Activated T-cell treated with anti-CD3 and anti-CD28 coated beads, Interleukin-2, amount 50 U/mL, for 24 hours (primary cell): ENCODE measurements around the gene TACR2.

Source experiments
- DNase-seq: peaks from one replicate; pipeline ENCODE4 v3.0.0-alpha.2; 2020
- H3K27ac Mint-ChIP-seq: 2 replicates; pipeline ENCODE4 v1.8.0; 2020; ENCODE audit warnings: mild to moderate bottlenecking, mixed read lengths
- H3K27me3 Mint-ChIP-seq: 2 replicates; pipeline ENCODE4 v1.8.0; 2020; ENCODE audit warnings: mixed read lengths
- H3K36me3 Mint-ChIP-seq: 2 replicates; pipeline ENCODE4 v1.8.0; 2020; ENCODE audit warnings: low read depth, mixed read lengths
- H3K4me1 Mint-ChIP-seq: 2 replicates; pipeline ENCODE4 v1.8.0; 2020; ENCODE audit warnings: low read depth, mixed read lengths
- H3K4me3 Mint-ChIP-seq: 2 replicates; pipeline ENCODE4 v1.8.0; 2020; ENCODE audit warnings: mild to moderate bottlenecking, moderate library complexity, mixed read lengths
- H3K9me3 Mint-ChIP-seq: 2 replicates; pipeline ENCODE4 v1.8.0; 2020; ENCODE audit warnings: mixed read lengths

The TACR2 gene

GRCh38 chr10:69438536-69439349, 22.0 kb upstream of the TACR2 start:
- Mint-ChIP-seq H3K27me3 (peaks cover 4% of the 10 kb centered on the region), H3K4me1 (no peaks in the 10 kb centered on the region), H3K4me3 (no peak overlapping the region), H3K27ac (no peak overlapping the region), H3K9me3 (no peaks in the 10 kb centered on the region), H3K36me3 (no peaks in the 10 kb centered on the region)
- DNase-seq, result no peak

DNA sequence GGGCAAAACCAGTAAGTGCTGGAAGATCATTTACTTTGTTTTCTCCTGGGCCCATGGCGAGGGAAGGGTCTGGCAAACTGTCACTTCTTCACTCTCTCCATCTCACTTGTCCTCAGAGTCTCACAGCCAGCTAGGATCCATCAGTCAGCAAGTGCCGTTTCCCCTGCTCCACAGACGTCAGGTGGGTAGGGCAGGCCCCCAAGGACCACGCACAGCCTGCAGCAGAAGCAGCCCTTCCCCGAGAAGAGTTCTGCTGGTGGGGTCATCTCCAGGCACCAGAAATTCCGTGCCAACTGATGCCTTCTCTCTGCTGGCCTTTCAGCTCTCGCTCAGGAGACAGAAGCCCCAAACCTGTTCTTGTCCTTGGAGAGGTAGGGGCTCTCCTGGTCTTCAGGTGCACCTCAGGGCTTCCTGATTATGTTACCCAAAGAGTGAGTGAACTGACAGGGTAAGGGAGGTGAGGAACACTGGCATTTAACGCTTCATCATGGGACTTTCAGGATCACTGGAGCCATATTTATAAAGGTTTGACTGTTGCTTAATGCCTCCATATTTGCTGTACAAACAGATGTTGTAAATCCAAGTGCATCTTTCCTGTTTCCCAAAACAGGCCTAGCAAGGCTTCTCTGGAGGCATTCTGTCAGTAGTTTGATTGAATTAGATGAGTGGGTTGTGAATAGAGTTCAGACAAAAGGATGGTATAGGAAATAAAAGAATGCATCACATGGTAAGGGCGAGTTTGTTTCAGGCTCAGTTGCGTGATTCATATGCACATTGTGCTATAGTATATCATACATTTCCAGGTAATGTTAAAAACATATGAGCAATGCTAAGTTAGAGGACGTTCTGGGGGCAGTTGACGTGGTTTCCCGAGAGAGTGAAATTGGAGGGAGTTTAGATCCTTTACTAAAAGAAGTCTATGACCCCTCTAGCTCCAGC, 20.9 kb upstream of the TACR2 start:
- H3K4me3 Mint-ChIP-seq, result no peak overlapping the region
- H3K9me3 Mint-ChIP-seq, result no peaks in the 10 kb centered on the region
- H3K36me3 Mint-ChIP-seq, result no peaks in the 10 kb centered on the region
- peaks cover 4% of the 10 kb centered on the region for H3K27me3 Mint-ChIP-seq
- H3K27ac Mint-ChIP-seq, result no peak overlapping the region
- DNase-seq, result no peak
- H3K4me1 Mint-ChIP-seq, result no peaks in the 10 kb centered on the region

GRCh38 chr10:69435966-69436520, 19.3 kb upstream of the TACR2 start:
- H3K36me3 Mint-ChIP-seq, result no peaks in the 10 kb centered on the region
- DNase-seq, result no peak
- H3K9me3 Mint-ChIP-seq, result no peaks in the 10 kb centered on the region
- peaks cover 4% of the 10 kb centered on the region for H3K27me3 Mint-ChIP-seq
- no peak overlapping the region for H3K4me3 Mint-ChIP-seq
- no peak overlapping the region for H3K27ac Mint-ChIP-seq
- H3K4me1 Mint-ChIP-seq, result no peaks in the 10 kb centered on the region

GRCh38 chr10:69434926-69435325, 18.2 kb upstream of the TACR2 start:
- H3K27me3 Mint-ChIP-seq, result peaks cover 4% of the 10 kb centered on the region
- H3K27ac Mint-ChIP-seq, result no peak overlapping the region
- no peak overlapping the region for H3K4me3 Mint-ChIP-seq
- no peaks in the 10 kb centered on the region for H3K4me1 Mint-ChIP-seq
- H3K9me3 Mint-ChIP-seq, result no peaks in the 10 kb centered on the region
- H3K36me3 Mint-ChIP-seq, result no peaks in the 10 kb centered on the region
- DNase-seq, result no peak

GRCh38 chr10:69434169-69434568, 17.5 kb upstream of the TACR2 start:
- Mint-ChIP-seq H3K36me3 (no peaks in the 10 kb centered on the region), H3K27me3 (peaks cover 4% of the 10 kb centered on the region), H3K4me1 (no peaks in the 10 kb centered on the region), H3K27ac (no peak overlapping the region), H3K4me3 (no peak overlapping the region), H3K9me3 (no peaks in the 10 kb centered on the region)
- DNase-seq, result no peak

- H3K4me3 Mint-ChIP-seq, result no peak overlapping the region
- DNase-seq, result no peak
- peaks cover 42% of the 10 kb centered on the region for H3K4me1 Mint-ChIP-seq
- no peaks in the 10 kb centered on the region for H3K9me3 Mint-ChIP-seq
- H3K27me3 Mint-ChIP-seq, result no peaks in the 10 kb centered on the region
- H3K27ac Mint-ChIP-seq, result no peak overlapping the region
- no peaks in the 10 kb centered on the region for H3K36me3 Mint-ChIP-seq
Measured at GRCh38 chr10:69428165-69428564, 11.4 kb upstream of the TACR2 start.

- Mint-ChIP-seq H3K27me3 (no peaks in the 10 kb centered on the region), H3K4me3 (no peak overlapping the region), H3K27ac (no peak overlapping the region), H3K4me1 (peaks cover 48% of the 10 kb centered on the region), H3K36me3 (no peaks in the 10 kb centered on the region), H3K9me3 (no peaks in the 10 kb centered on the region)
- DNase-seq, result no peak
Measured at GRCh38 chr10:69426376-69426727, 9.6 kb upstream of the TACR2 start.

GRCh38 chr10:69425511-69426298, 9.0 kb upstream of the TACR2 start:
- no peak overlapping the region for H3K27ac Mint-ChIP-seq
- H3K4me1 Mint-ChIP-seq, result peaks cover 48% of the 10 kb centered on the region
- H3K27me3 Mint-ChIP-seq, result no peaks in the 10 kb centered on the region
- no peak overlapping the region for H3K4me3 Mint-ChIP-seq
- DNase-seq, result no peak
- H3K36me3 Mint-ChIP-seq, result no peaks in the 10 kb centered on the region
- H3K9me3 Mint-ChIP-seq, result no peaks in the 10 kb centered on the region

GRCh38 chr10:69425041-69425440, 8.3 kb upstream of the TACR2 start:
- Mint-ChIP-seq H3K9me3 (no peaks in the 10 kb centered on the region), H3K27me3 (no peaks in the 10 kb centered on the region), H3K36me3 (no peaks in the 10 kb centered on the region), H3K27ac (no peak overlapping the region), H3K4me1 (peaks cover 48% of the 10 kb centered on the region), H3K4me3 (no peak overlapping the region)
- no peak for DNase-seq

- no peak for DNase-seq
- Mint-ChIP-seq H3K4me1 (peaks cover 43% of the 10 kb centered on the region), H3K36me3 (no peaks in the 10 kb centered on the region), H3K27ac (no peak overlapping the region), H3K27me3 (no peaks in the 10 kb centered on the region), H3K9me3 (no peaks in the 10 kb centered on the region), H3K4me3 (no peak overlapping the region)
Measured at GRCh38 chr10:69422676-69423075, 6.0 kb upstream of the TACR2 start.

DNA sequence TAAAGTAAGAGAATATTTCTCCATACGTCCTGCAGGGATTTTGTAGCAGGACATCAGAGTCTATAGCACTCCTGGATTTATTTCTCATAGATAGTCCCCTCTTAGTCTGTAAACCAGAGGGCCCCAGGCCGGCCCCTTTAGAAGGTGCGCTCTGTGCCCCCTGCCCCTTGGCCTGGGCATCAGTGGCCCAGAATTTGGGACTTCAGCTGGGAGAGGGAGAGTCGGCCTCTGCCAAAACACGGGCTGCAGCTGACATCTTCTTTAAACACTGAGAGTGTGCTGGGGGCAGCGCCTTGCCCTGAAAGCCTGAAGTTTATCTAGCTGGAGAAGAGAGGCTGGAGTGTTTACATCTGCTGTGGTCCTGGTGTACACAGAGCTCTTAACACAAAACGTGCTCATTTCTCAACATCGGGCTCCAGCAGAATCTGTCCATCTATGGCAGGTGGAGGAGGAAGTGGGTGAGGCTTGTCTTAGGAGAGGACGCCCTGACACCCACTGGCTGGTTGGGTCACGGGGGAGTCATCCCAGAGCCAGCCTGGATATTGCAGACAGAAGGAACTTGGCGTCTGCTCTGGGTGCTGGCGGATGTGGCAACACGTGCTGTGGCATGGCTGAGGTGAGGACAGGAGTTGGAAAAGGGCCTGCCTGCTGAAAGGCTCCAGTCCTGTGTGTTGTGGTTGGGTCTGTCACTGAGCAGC, 5.0 kb upstream of the TACR2 start:
- Mint-ChIP-seq H3K9me3 (no peaks in the 10 kb centered on the region), H3K27me3 (no peaks in the 10 kb centered on the region), H3K27ac (no peak overlapping the region), H3K4me3 (no peak overlapping the region), H3K4me1 (peaks cover 37% of the 10 kb centered on the region), H3K36me3 (no peaks in the 10 kb centered on the region)
- no peak for DNase-seq

GRCh38 chr10:69419744-69420126, 3.0 kb upstream of the TACR2 start:
- peaks cover 17% of the 10 kb centered on the region for H3K4me1 Mint-ChIP-seq
- no peak overlapping the region for H3K27ac Mint-ChIP-seq
- DNase-seq, result no peak
- H3K4me3 Mint-ChIP-seq, result no peak overlapping the region
- no peaks in the 10 kb centered on the region for H3K36me3 Mint-ChIP-seq
- H3K9me3 Mint-ChIP-seq, result no peaks in the 10 kb centered on the region
- H3K27me3 Mint-ChIP-seq, result no peaks in the 10 kb centered on the region

DNA sequence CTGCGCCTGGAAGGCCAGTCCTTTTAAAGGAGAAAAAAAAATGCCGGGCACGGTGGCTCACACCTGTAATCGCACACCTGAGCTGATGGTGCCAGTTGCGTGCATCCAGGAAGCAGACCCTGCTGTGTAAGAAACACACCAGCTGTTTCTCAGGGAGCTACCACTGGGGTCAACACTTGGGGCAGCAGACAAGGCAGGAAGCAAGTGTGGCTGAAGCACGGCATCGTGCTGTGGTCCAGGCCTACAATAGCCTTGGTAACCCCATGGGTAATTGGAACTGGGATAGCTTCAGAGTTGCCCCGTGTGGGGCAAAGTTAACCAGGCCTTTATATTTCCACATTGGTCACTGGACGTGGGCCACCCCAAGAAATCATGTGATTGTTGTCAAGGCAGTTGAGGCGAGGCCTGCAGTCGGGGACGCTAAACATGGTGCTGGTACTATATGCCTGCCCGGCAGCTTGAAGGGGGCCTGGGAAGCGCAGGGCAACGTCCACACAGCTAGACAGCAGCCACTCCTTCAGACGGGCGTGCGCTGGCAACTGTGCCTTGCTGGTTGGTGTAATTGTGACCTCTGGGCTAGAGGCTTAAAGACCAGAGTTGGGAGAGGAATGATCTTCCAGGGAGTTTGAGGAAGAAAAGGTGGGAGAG, 2.5 kb upstream of the TACR2 start:
- DNase-seq, result no peak
- H3K4me3 Mint-ChIP-seq, result no peak overlapping the region
- no peaks in the 10 kb centered on the region for H3K9me3 Mint-ChIP-seq
- H3K27ac Mint-ChIP-seq, result no peak overlapping the region
- H3K36me3 Mint-ChIP-seq, result no peaks in the 10 kb centered on the region
- H3K4me1 Mint-ChIP-seq, result peaks cover 15% of the 10 kb centered on the region
- no peaks in the 10 kb centered on the region for H3K27me3 Mint-ChIP-seq
